Naive B cell (primary cell): ENCODE data around the gene PSMC2. TPM values are rescaled to one million over a fixed set of nuclear protein-coding genes. Genes with fewer than 3 reads are reported as not detected.

Experiments
- ATAC-seq, 2 donors: fragments of 150-1000 bp; cut with Tn5 transposase; 2 replicates each; pipeline ENCODE4 v1.10.0; 2021; ENCODE audit warnings: low read depth in 2 of 2, mild to moderate bottlenecking in 2 of 2, moderate library complexity in 2 of 2
- DNase-seq: peaks from one replicate; pipeline ENCODE4 v3.0.0; 2022
- H3K27ac Mint-ChIP-seq, 6 donors: one replicate each; pipeline ENCODE4 v1.8.0; 2020 to 2022; ENCODE audit warnings: mild to moderate bottlenecking in 6 of 6, mixed read lengths in 6 of 6, moderate library complexity in 5 of 6, inconsistent platforms in 2 of 6
- H3K27me3 Mint-ChIP-seq, 3 donors: one replicate each; pipeline ENCODE4 v1.8.0; 2021 to 2022; ENCODE audit warnings: mixed read lengths in 3 of 3, mild to moderate bottlenecking in 1 of 3
- H3K36me3 Mint-ChIP-seq, 2 donors: one replicate each; pipeline ENCODE4 v1.8.0; 2020 to 2022; ENCODE audit warnings: mixed read lengths in 2 of 2, inconsistent platforms in 1 of 2, mild to moderate bottlenecking in 1 of 2
- H3K4me1 Mint-ChIP-seq, 3 donors: one replicate each; pipeline ENCODE4 v1.8.0; 2020 to 2022; ENCODE audit warnings: mixed read lengths in 3 of 3, inconsistent platforms in 1 of 3, mild to moderate bottlenecking in 1 of 3, moderate library complexity in 1 of 3
- H3K4me3 Mint-ChIP-seq, 8 donors: one replicate each; pipeline ENCODE4 v1.8.0; 2020 to 2022; ENCODE audit warnings: mild to moderate bottlenecking in 8 of 8, mixed read lengths in 8 of 8, moderate library complexity in 8 of 8, inconsistent platforms in 2 of 8
- H3K9me3 Mint-ChIP-seq, 7 donors: one replicate each; pipeline ENCODE4 v1.8.0; 2020 to 2022; ENCODE audit warnings: mixed read lengths in 7 of 7, mild to moderate bottlenecking in 5 of 7, inconsistent platforms in 2 of 7, moderate library complexity in 1 of 7
- polyA plus RNA-seq, 6 donors: library from polyadenylated mRNA; unstranded; fragments of 300-500 nt; fragmentation: Illumina TruSeq; gene quantifications; one replicate each; pipeline ENCODE4 v1.2.3, GENCODE V29; 2021; ENCODE audit warnings: low read depth in 6 of 6

Gene PSMC2
- polyA plus RNA-seq, result 100 to 1,000 TPM in 1 of 6 donors, 10 to 100 TPM in 5; 65.9 to 106 (median 82.5) TPM

- peak within 1 kb of the TSS; percentile 97 to 99 (median 98) for H3K27ac Mint-ChIP-seq
These were observed at the start of gene PSMC2 for GRCh38 chr7:103347507-103348267. PSMC2 (plus strand) TSS chr7:103347643; CDS start chr7:103347712, 69 bp downstream.

GRCh38 chr7:103297837-103298179 lies 49.6 kb upstream of the PSMC2 start:
- Mint-ChIP-seq H3K4me3 (peak overlapping the region; percentile 80 to 95 (median 91)), H3K4me1 (peaks cover 20 to 33% (median 24%) of the 10 kb centered on the region in 3 donors), H3K9me3 (no peaks in the 10 kb centered on the region), H3K27ac (peak overlapping the region; percentile 78 to 94 (median 88)), H3K36me3 (no peaks in the 10 kb centered on the region), H3K27me3 (peaks cover 0 to 4% (median under 1%) of the 10 kb centered on the region in 3 donors)
- ATAC-seq (no peak), DNase-seq (no peak)

More at GRCh38 chr7:103347507-103348267, at the start of gene PSMC2:
- Mint-ChIP-seq H3K4me1 (peaks cover 45 to 80% (median 46%) of the 10 kb centered on the region in 3 donors), H3K36me3 (no peaks in the 10 kb centered on the region), H3K4me3 (peak within 1 kb of the TSS; percentile 96 to 100 (median 100)), H3K9me3 (no peaks in the 10 kb centered on the region), H3K27me3 (no peaks in the 10 kb centered on the region)
- ATAC-seq, result peak; percentile 69 to 70
- peak; percentile 80 for DNase-seq

GRCh38 chr7:103299660-103300059 lies 47.8 kb upstream of the PSMC2 start:
- Mint-ChIP-seq H3K27me3 (no peaks in the 10 kb centered on the region), H3K9me3 (no peaks in the 10 kb centered on the region), H3K36me3 (peaks cover 4 to 5% of the 10 kb centered on the region in 2 donors), H3K4me3 (peak overlapping the region in 3 of 8 donors; percentile 2 to 54 (median 40)), H3K4me1 (peaks cover 20 to 39% (median 24%) of the 10 kb centered on the region in 3 donors), H3K27ac (no peak overlapping the region)
- DNase-seq (no peak), ATAC-seq (no peak)

- H3K4me3 Mint-ChIP-seq, result no peak overlapping the region
These were observed 46.0 kb upstream of the PSMC2 start for GRCh38 chr7:103301441-103301840.

GRCh38 chr7:103307503-103308231 lies 39.8 kb upstream of the PSMC2 start:
- no peak overlapping the region for H3K27ac Mint-ChIP-seq
- peaks cover 0 to 6% (median 0%) of the 10 kb centered on the region in 3 donors for H3K4me1 Mint-ChIP-seq
- H3K27me3 Mint-ChIP-seq, result no peaks in the 10 kb centered on the region
- DNase-seq (no peak), ATAC-seq (no peak)
- H3K4me3 Mint-ChIP-seq, result no peak overlapping the region
- peaks cover 9 to 12% of the 10 kb centered on the region in 2 donors for H3K36me3 Mint-ChIP-seq
- H3K9me3 Mint-ChIP-seq, result no peaks in the 10 kb centered on the region

More at GRCh38 chr7:103301441-103301840, 46.0 kb upstream of the PSMC2 start:
- H3K9me3 Mint-ChIP-seq, result no peaks in the 10 kb centered on the region
- peaks cover 16 to 39% (median 18%) of the 10 kb centered on the region in 3 donors for H3K4me1 Mint-ChIP-seq
- H3K36me3 Mint-ChIP-seq, result peaks cover 9% of the 10 kb centered on the region in 2 donors
- H3K27ac Mint-ChIP-seq, result no peak overlapping the region
- H3K27me3 Mint-ChIP-seq, result no peaks in the 10 kb centered on the region
- no peak for DNase-seq
- no peak for ATAC-seq

GRCh38 chr7:103314852-103315251 lies 32.6 kb upstream of the PSMC2 start:
- Mint-ChIP-seq H3K27ac (peak overlapping the region in 2 of 6 donors; percentile 1 to 47), H3K4me3 (no peak overlapping the region), H3K27me3 (no peaks in the 10 kb centered on the region), H3K36me3 (peaks cover 16 to 25% of the 10 kb centered on the region in 2 donors), H3K4me1 (peaks cover 0 to 8% (median 6%) of the 10 kb centered on the region in 3 donors), H3K9me3 (no peaks in the 10 kb centered on the region)
- no peak for ATAC-seq
- DNase-seq, result no peak

GRCh38 chr7:103316380-103316941 lies 31.0 kb upstream of the PSMC2 start:
- no peaks in the 10 kb centered on the region for H3K27me3 Mint-ChIP-seq
- DNase-seq, result no peak
- peaks cover 0 to 8% (median 6%) of the 10 kb centered on the region in 3 donors for H3K4me1 Mint-ChIP-seq
- no peak for ATAC-seq
- H3K4me3 Mint-ChIP-seq, result no peak overlapping the region
- H3K9me3 Mint-ChIP-seq, result no peaks in the 10 kb centered on the region
- H3K27ac Mint-ChIP-seq, result peak overlapping the region in 2 of 6 donors; percentile 52 to 70
- H3K36me3 Mint-ChIP-seq, result peaks cover 16 to 25% of the 10 kb centered on the region in 2 donors

GRCh38 chr7:103317009-103317408 lies 30.4 kb upstream of the PSMC2 start:
- Mint-ChIP-seq H3K4me1 (peaks cover 0 to 8% (median 6%) of the 10 kb centered on the region in 3 donors), H3K4me3 (no peak overlapping the region), H3K36me3 (peaks cover 16 to 25% of the 10 kb centered on the region in 2 donors), H3K9me3 (no peaks in the 10 kb centered on the region), H3K27me3 (no peaks in the 10 kb centered on the region), H3K27ac (peak overlapping the region in 3 of 6 donors; percentile 52 to 70 (median 59))
- DNase-seq (no peak), ATAC-seq (no peak)

- Mint-ChIP-seq H3K4me1 (no peaks in the 10 kb centered on the region), H3K4me3 (no peak overlapping the region), H3K27me3 (no peaks in the 10 kb centered on the region), H3K36me3 (peaks cover 5 to 8% of the 10 kb centered on the region in 2 donors), H3K27ac (peak overlapping the region in 1 of 6 donors; percentile 37), H3K9me3 (no peaks in the 10 kb centered on the region)
- DNase-seq, result no peak
- ATAC-seq, result no peak
These were observed 21.7 kb upstream of the PSMC2 start for GRCh38 chr7:103325744-103326143.

GRCh38 chr7:103336761-103337160 lies 10.7 kb upstream of the PSMC2 start:
- peaks cover 27 to 43% of the 10 kb centered on the region in 2 donors for H3K36me3 Mint-ChIP-seq
- ATAC-seq (no peak), DNase-seq (no peak)
- peaks cover 18 to 25% (median 22%) of the 10 kb centered on the region in 3 donors for H3K4me1 Mint-ChIP-seq
- H3K27me3 Mint-ChIP-seq, result no peaks in the 10 kb centered on the region
- no peak overlapping the region for H3K4me3 Mint-ChIP-seq
- no peak overlapping the region for H3K27ac Mint-ChIP-seq
- H3K9me3 Mint-ChIP-seq, result no peaks in the 10 kb centered on the region

- DNase-seq, result no peak
- peaks cover 22 to 43% of the 10 kb centered on the region in 2 donors for H3K36me3 Mint-ChIP-seq
- H3K27me3 Mint-ChIP-seq, result no peaks in the 10 kb centered on the region
- H3K4me3 Mint-ChIP-seq, result no peak overlapping the region
- no peak for ATAC-seq
- H3K9me3 Mint-ChIP-seq, result no peaks in the 10 kb centered on the region
- peaks cover 26 to 31% (median 27%) of the 10 kb centered on the region in 3 donors for H3K4me1 Mint-ChIP-seq
- no peak overlapping the region for H3K27ac Mint-ChIP-seq
These were observed 8.6 kb upstream of the PSMC2 start for GRCh38 chr7:103338864-103339263.

- Mint-ChIP-seq H3K9me3 (no peaks in the 10 kb centered on the region), H3K36me3 (peaks cover 22 to 43% of the 10 kb centered on the region in 2 donors), H3K4me1 (peaks cover 31 to 48% (median 35%) of the 10 kb centered on the region in 3 donors), H3K27ac (no peak overlapping the region), H3K27me3 (no peaks in the 10 kb centered on the region), H3K4me3 (peak overlapping the region in 2 of 8 donors; percentile 9 to 48)
- DNase-seq, result no peak
- ATAC-seq, result no peak
These were observed 6.0 kb upstream of the PSMC2 start for GRCh38 chr7:103341466-103341865.

- no peak for ATAC-seq
- Mint-ChIP-seq H3K9me3 (no peaks in the 10 kb centered on the region), H3K27ac (peak overlapping the region in 3 of 6 donors; percentile 97 to 98 (median 97)), H3K4me1 (peaks cover 42 to 64% (median 43%) of the 10 kb centered on the region in 3 donors), H3K36me3 (peaks cover 22 to 29% of the 10 kb centered on the region in 2 donors), H3K4me3 (peak overlapping the region in 7 of 8 donors; percentile 94 to 100 (median 98)), H3K27me3 (no peaks in the 10 kb centered on the region)
- no peak for DNase-seq
These were observed 4.1 kb upstream of the PSMC2 start for GRCh38 chr7:103343332-103343731.
